DND-41 (cell line): ENCODE data around the gene RASSF10.

Experiments used
- CTCF ChIP-seq: IDR thresholded peaks from 2 replicates; pipeline ENCODE4 v1.5.1; 2012; ENCODE audit warnings: borderline replicate concordance, low read length, moderate library complexity, mild to moderate bottlenecking; ENCODE audit not compliant: poor library complexity, severe bottlenecking; ENCODE audit errors: extremely low read depth
- EZH2 ChIP-seq: IDR thresholded peaks from 3 replicates; pipeline ENCODE4 v1.6.1; 2012; ENCODE audit warnings: borderline replicate concordance, low read depth, mild to moderate bottlenecking, moderate library complexity, low read length, inconsistent platforms; ENCODE audit not compliant: severe bottlenecking

- TF ChIP-seq CTCF = no peak
- no peak for TF ChIP-seq EZH2
Measured at GRCh38 chr11:13055200-13055599, 46.1 kb downstream of the RASSF10 start.
